Stimulated activated naive B cell treated with anti-CD40 and anti-IgM and Interleukin-4, amounts not matched to agents 10 μg/mL and 1 μg/mL and 100 μg/mL, for 72 hours (primary cell): ENCODE measurements around the gene DNAJA3.

Experiments used
- ATAC-seq, 2 donors: fragments of 150-1000 bp; cut with Tn5 transposase; replicated peaks; 2 replicates each; pipeline ENCODE4 v1.10.0; 2021; ENCODE audit warnings: moderate library complexity in 1 of 2
- DNase-seq: peaks from one replicate; pipeline ENCODE4 v3.0.0; 2021
- H3K27ac Mint-ChIP-seq: one replicate; pipeline ENCODE4 v1.8.0; 2022; ENCODE audit warnings: mild to moderate bottlenecking, mixed read lengths
- H3K27me3 Mint-ChIP-seq, 2 donors: one replicate each; pipeline ENCODE4 v1.8.0; 2022; ENCODE audit warnings: mixed read lengths in 2 of 2
- H3K36me3 Mint-ChIP-seq, 2 donors: one replicate each; pipeline ENCODE4 v1.8.0; 2022; ENCODE audit warnings: mixed read lengths in 2 of 2, mild to moderate bottlenecking in 1 of 2
- H3K4me1 Mint-ChIP-seq, 2 donors: one replicate each; pipeline ENCODE4 v1.8.0; 2022; ENCODE audit warnings: mixed read lengths in 2 of 2, mild to moderate bottlenecking in 1 of 2
- H3K4me3 Mint-ChIP-seq, 2 donors: one replicate each; pipeline ENCODE4 v1.8.0; 2022; ENCODE audit warnings: mild to moderate bottlenecking in 2 of 2, mixed read lengths in 2 of 2, moderate library complexity in 1 of 2
- H3K9me3 Mint-ChIP-seq, 2 donors: one replicate each; pipeline ENCODE4 v1.8.0; 2022; ENCODE audit warnings: mixed read lengths in 2 of 2, mild to moderate bottlenecking in 1 of 2

The DNAJA3 gene

DNA sequence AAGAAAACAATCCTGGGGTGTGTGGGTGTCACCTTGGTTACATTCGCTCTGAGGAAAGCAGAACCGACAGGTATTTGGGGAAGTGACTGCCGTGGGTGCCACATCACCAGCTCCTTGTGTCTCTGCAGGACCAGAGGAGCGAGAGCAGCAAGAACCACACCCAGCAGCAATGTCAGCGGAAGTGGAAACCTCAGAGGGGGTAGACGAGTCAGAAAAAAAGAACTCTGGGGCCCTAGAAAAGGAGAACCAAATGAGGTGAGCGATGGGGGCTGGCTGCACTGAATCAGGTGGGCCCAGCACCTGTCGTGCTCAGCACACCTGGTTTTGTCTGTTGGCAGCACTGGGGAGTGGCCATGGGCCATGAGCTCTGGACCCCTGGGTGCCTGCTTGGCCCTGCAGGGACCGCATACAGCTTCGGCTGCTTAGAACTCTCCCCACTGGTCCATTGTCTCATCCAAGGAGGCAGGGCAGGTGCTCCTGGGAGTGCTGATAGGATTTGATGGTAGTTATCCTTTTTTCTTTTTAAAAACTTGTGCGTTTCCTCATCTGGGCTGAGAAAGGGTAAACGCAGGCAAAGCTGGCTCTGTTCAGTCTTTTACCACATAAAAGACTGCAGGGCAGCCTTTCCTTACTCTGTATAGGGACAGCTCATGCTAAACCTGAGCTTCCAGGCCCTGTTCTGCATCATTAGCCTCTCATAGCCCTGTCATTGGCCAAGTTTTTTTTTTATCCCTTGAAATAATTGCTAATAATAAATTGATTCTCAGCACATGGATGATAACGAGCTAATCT lies 79.9 kb downstream of the DNAJA3 start:
- Mint-ChIP-seq H3K27me3 (no peaks in the 10 kb centered on the region), H3K4me3 (peak overlapping the region; percentile 63), H3K9me3 (no peaks in the 10 kb centered on the region), H3K4me1 (peaks cover 22 to 58% of the 10 kb centered on the region in 2 donors), H3K36me3 (peaks cover 26 to 32% of the 10 kb centered on the region in 2 donors), H3K27ac (peak overlapping the region; percentile 94)
- peak; percentile 85 for DNase-seq
- ATAC-seq = peak; percentile 98
